GM12891 (cell line): ENCODE measurements around the gene MTCL1.

Experiments used
- PAX5 ChIP-seq: IDR thresholded peaks from 2 replicates; pipeline ENCODE4 v1.6.1; 2011; ENCODE audit warnings: low read length, moderate library complexity, mild to moderate bottlenecking; ENCODE audit not compliant: insufficient read depth, severe bottlenecking
- POLR2AphosphoS5 ChIP-seq: IDR thresholded peaks from 2 replicates; pipeline ENCODE4 v1.6.1; 2011; ENCODE audit warnings: low read depth, low read length, control low read depth

DNA sequence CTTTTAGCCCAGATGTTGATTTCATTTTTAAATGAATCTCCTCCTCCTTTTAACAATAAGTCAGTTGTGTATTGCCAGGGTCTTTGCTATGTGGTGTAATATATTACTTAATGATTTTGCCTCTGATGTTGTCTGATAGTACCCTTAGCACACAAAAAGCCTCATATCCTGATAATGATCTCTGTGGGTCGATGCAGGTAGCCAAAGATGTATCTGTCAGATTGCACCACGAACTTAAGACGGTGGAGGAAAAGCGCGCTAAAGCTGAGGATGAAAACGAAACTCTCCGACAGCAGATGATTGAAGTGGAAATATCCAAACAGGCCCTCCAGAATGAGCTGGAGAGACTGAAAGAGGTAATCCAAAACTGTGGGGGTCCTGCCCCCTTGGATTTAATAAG lies 14.8 kb downstream of the MTCL1 start:
- TF ChIP-seq PAX5: no peak
- no peak for TF ChIP-seq POLR2AphosphoS5
